ENCODE data around the gene PHACTR1. TPM values are rescaled to one million over a fixed set of nuclear protein-coding genes. Genes with fewer than 3 reads are reported as not detected.
"Not testable (repeated sequence)": the region's sequence is repeated elsewhere in the genome, so short reads cannot be mapped to it uniquely, and the experiment has no call there.

Gene PHACTR1
- total RNA-seq, 1 donor from 2014 or later, result 116 TPM

DNA sequence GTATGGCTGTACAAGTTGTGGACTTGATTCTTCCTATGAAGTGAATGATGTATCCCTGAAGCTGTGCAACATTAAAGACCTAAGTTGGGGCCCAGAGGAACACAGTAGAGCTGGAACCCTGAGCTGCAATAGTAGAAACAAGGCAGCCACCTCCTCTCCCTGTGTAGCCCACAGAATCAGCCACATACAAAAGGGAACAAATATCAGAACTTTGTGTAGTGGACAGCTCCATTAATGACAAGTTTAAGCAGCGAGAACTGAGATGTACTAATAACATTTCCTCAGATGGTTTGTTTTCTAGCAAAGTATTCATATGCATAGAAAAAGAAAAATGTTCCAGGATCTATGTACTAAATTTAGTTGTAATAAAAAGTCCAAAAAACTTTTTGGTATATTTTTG, 19.2 kb downstream of the PHACTR1 start:
- intact Hi-C loops (cut with DNase I), result no loop called here
- no peak for ATAC-seq
- no peak for DNase-seq (ENCODE audit: missing footprints)

DNA sequence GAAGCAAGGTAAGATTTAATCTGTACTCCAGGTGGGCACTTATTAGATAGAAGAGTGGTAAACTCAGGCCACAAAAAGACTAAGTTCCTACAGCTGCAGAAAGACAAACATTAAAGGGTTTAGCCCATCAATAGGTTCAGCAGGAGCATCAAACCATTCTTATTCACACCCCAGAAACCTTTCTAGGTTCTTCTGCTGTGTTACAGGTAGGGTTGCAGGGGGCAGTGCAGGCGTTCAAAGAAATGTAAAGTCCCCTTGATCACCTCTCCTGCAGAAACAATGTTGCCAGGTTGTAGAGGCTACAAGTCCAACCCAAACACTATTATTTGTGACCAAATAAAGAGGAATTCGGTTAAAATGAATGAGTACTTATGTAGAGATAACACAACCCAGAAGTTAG, 31.8 kb downstream of the PHACTR1 start:
- intact Hi-C loops (cut with DNase I), result no loop called here
- DNase-seq (ENCODE audit: missing footprints) (no peak), ATAC-seq (no peak)

DNA sequence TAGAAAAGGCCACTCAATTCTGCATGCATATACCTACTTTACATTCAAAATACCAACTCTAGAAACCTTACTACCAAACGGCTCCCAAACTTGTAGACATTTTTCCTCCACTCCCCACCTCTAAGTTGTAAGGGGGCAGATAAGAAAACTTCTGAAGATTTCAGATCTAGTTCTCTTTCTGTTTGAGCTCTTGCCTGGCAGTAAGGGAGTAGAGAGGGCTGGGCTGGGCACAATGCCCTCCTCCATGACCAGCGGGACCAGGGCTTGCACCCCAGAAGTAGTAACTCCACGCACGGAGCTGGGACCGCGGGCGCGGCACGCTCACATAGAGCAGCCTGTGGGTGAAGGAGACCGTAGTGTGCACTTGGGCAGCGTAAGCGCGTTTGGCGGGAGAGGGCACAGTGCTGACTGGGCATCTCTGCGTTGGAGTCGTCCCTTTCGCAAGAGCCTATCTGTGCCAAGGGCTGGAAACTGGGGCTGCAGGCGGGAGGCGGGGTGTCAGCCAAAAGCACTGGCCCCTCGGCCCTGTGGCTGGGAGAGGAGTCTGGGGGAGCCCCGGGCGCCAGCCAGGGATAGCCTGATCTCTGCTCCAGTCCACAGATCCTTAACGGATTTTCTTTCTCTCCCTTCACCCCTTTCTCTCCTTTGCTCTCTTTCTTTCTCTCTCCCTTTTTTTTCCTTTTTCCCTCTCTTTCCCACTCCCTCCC, 32.4 kb downstream of the PHACTR1 start:
- DNase-seq (ENCODE audit: missing footprints), result no peak
- intact Hi-C loops (cut with DNase I), result no loop called here
- no peak for ATAC-seq

DNA sequence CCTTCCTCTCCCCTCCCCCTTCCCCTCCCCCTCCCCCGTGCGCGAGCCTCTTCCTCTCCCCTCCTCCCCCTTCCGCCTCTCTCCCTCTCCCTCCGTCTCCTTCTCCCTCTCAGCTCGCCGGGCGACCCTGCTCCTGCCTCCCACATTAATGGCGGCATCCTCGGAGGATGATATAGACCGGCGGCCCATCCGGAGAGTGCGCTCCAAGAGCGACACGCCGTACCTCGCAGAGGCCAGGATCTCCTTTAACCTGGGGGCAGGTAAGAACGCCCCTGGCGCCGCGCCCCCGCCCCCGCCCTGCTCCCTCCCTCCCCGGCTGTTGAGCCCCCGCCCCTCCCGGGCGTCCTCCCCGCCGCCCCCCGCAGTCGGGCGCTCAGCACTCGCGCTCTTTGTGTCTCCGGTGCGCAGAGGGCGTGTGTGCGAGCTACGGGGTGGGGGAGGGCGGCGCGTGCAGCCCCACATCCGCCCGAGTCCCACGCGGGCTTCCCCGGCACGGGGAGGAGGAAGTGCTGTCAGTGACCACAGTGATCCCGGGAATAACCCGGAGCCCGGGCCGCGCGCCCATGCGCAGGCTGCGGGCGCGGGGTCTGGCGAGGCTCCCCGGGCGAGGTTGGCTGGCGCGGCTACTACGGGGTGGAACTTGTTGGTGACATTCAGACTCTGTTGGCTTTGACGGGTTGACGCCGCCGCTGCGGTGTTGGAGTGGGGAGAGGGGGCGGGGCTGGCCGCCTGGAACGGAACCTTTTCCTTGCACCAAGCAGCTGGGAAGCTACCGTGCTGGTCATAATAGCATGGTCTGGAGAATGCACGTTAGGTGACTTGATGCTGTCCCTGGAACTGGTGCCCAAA, 33.2 kb downstream of the PHACTR1 start:
- intact Hi-C loops (cut with DNase I), result no loop called here
- ATAC-seq (no peak), DNase-seq (ENCODE audit: missing footprints) (no peak)

DNA sequence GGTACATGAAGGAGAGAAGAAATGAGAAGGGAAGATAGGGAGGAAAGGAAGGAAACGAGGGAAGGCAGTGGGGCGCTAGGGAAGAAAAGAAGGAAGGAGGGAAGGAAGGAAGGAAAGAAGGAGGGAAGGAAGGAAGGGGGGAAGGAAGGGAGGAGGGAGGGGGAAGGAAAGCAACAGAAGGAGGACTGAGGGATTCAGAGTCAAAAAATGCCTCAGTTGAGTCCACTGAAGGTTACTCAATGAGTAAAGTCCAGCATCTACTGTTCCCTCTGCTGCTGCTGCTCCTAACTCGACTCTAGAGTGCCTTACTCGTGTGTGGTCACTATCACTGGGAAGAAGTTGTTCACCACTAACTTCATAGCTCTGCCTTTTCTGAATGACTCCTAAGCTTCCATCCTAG, 33.8 kb downstream of the PHACTR1 start:
- ATAC-seq, result no peak
- no peak for DNase-seq (ENCODE audit: missing footprints)
- intact Hi-C loops (cut with DNase I), result no loop called here

DNA sequence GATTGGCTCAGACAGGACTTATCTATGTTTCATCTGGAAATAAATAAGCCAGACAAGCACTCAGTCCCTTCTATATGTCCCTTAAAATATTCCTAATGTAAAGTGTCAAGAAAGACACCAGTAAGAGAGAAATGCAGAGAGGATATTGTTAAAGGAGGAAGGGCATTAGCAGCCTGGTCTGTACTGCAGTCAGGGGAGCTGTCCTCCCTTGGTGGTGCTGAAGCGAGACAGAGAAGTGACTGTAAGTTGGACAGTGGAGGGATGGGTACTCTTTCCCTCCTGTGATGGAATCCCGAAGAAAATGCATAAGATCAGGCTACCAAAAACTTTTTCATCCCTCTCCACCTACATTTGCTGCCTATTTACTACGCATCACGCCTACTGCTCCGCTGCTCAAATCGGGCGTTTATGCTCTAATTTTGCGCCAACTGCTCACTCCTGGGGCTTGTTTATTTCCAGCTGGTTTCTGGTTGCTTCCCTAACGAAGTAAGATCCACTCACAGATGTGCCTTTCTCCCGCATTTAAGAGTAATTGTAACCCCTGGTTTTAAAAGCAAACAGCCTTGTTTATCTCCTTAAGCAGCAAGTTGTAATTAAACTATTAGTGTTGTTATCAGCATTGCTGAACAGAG, 35.2 kb downstream of the PHACTR1 start:
- intact Hi-C loops (cut with DNase I), result no loop called here
- ATAC-seq (no peak), DNase-seq (ENCODE audit: missing footprints) (peak; percentile 67)

DNA sequence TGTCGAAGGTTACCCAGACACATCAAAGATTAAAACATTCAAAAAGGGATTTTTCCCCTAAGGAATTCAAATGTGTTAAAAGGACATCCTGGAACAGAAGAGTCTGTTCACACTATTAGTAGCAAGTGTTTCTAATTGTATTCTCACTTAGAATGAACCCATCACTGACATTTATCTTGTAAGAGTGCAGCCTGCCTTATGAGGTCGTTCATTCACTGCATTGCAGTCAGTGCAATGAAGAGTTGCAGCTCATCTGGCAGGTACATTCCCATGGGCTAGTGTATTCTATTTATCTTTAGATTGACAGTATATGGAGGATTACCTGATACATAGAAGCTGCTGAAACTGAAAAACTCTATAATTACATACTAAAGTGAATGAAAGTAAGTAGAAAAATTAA, 36.5 kb downstream of the PHACTR1 start:
- ATAC-seq (no peak), DNase-seq (ENCODE audit: missing footprints) (no peak)
- intact Hi-C loops (cut with DNase I), result no loop called here

DNA sequence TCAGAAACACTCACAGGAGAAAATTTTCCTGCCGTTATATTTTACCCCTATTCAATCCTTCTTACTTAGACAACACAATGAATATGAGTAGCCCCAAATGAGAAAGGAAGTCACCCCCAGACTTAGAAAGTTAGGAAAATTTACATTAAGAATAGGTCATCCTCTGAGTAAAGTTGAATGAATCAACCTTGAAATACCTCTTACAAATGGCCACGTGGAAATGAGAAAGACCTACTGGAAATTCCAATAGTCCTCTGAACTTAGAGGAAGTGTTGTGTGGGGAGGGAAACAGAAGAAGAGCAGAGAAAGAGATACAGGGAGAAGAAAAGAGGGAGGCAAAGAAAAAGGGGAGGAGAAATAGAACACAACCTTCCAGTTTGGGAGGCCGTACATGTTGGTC, 43.7 kb downstream of the PHACTR1 start:
- ATAC-seq (no peak), DNase-seq (ENCODE audit: missing footprints) (no peak)
- intact Hi-C loops (cut with DNase I), result no loop called here

DNA sequence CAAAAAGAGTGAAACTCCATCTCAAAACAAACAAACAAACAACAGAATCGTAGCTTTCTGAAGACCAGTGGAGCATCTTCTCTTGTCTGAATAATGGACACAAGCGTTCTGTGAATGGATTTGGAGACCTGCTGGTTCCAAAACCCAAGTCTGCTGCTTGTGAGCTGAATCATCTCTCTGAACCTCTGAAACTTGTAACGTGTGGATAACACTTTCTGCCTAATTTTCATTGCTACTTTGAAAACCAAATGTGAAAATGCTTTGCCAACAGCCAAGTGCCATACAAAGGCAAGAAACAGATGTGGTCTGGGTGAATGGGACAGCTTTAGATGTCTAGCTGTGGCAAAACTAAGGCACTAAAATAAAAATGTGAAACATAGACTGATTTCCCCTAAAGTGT, 44.3 kb downstream of the PHACTR1 start:
- no peak for ATAC-seq
- intact Hi-C loops (cut with DNase I), result no loop called here

DNA sequence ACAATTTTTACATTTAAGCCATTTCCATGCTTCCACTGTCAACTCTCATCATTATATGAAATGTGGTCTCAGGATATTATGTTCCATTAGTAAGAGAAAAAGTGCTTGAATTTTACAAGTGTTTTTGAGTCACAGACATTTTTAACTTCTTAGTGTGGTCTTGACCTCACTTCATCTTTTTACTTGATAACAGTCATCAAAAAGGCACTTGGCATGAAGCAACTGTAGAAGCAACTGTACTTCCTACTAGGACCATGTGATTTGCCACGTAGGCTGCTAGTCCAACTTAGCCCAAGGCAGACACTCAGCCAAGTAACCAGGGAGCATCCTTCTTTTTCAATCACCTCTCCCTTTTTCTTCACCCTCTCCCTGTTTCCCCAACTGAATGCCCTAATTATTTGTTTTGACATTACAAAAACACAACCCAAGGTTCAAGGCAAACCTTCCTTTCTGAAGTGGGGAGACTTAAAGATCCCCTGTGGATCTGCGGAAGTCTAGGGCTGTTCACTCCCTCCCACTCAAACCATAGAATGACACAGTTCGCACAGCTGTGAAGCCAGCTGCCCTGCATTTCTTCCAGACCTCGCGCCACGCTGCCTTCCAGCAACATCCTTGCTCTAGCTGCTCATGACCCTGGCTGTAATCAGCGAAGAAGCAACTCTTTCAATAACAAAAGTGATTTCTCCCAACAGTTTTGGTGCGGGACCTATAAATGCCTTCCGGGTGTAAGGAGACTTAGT, 45.0 kb downstream of the PHACTR1 start:
- ATAC-seq, result no peak
- no peak for DNase-seq (ENCODE audit: missing footprints)
- intact Hi-C loops (cut with DNase I), result no loop called here

More for the DNA sequence above, 44.3 kb downstream of the PHACTR1 start:
- no peak for DNase-seq (ENCODE audit: missing footprints)

DNA sequence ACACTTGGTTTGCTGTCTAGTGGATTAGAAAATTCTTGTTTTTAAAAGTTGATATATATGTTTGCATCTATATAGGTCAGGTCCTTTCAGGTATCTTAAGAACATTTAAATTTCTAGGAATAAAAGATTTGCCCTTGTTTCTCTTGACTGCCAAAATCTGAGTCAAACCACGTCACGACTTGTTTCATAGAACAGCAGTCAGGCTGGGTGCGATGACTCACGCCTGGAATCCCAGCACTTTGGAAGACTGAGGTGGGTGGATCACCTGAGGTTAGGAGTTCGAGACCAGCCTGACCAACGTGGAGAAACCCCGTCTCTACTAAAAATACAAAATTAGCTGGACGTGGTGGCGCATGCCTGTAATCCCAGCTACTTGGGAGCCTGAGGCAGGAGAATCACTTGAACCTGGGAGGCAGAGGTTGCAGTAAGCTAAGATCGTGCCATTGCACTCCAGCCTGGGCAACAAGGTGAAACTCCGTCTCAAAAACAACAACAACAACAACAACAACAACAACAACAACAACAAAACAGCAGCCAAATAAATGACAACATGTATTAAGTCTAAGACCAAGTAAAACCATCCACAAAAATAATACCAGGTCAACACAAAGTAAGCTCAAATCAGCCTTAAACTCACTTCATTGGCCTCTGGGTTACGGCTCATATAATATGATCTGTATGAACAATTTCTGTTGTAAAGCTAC, 46.3 kb downstream of the PHACTR1 start:
- ATAC-seq; intact Hi-C loops (cut with DNase I); DNase-seq (ENCODE audit: missing footprints): not testable (repeated sequence)

DNA sequence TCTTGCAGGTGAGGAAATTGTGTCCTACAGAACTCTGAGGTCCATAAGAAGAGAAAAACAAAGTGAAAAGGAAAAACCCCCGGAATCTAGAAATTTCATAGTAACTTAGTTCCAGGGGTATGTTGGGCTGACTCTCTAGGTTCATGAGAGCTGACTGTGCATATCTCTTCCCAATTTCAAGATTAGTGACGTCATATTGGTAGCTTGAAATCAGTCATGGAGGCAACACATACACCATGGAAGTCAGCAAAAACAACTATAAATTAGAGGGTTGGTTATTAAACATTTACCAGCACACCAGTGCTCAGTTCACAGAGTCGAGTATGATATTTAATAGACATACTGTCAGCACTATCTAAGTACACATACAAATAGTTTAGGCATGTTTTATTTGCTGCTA, 49.8 kb downstream of the PHACTR1 start:
- ATAC-seq (no peak), DNase-seq (ENCODE audit: missing footprints) (no peak)
- intact Hi-C loops (cut with DNase I), result no loop called here

DNA sequence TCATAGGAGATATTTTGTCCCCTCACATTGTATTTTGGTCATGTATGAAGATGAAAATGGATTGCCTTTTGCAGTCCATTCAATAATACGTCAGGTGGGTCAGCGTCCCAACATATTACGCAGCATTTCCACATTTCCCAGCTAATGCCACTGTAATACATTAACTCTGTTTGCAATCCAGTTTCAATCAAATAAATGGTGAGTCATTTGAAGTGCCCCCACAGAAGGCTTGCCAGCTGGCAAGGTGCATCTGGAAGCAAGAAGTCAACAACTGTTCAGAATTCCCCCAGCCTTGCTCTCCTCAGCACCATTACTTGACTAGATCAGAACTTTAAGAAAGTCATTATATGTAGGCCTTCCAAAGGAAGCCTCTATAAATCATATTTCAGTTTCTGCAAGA, 50.4 kb downstream of the PHACTR1 start:
- DNase-seq (ENCODE audit: missing footprints) (no peak), ATAC-seq (no peak)
- intact Hi-C loops (cut with DNase I), result no loop called here

DNA sequence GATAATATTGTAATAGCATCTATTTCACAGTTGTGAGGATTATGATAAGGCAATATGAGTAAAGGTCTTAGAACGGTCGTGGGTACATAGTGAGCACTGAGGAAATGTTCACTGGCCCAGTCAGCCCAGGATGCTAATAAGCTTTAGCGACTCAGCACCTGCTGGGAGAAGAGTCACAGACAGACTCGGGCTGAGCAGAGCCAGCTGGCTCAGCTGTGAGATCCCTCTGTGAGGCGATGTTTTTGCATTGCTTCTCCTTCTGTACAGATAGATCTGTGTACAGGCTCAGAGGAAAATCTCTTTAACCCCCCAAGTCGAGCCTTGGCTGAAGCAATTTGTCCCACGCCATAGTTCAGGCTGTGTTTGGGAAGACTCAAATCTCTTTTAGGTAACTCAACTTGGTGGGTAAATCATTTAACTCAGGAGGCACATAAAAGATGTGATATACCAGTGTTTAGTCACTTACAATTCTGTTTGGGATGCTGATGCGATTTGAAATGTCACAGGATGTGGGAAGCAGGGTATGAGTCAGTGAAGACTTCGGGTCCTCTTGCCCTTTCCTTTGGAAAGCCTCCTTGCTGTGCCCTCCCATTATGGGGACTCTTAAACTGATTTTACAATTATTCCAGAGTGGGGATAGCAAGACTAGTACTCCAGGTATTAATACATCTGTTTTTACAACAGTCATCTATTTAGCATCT, 53.1 kb downstream of the PHACTR1 start:
- DNase-seq (ENCODE audit: missing footprints), result no peak
- no peak for ATAC-seq
- intact Hi-C loops (cut with DNase I), result no loop called here

DNA sequence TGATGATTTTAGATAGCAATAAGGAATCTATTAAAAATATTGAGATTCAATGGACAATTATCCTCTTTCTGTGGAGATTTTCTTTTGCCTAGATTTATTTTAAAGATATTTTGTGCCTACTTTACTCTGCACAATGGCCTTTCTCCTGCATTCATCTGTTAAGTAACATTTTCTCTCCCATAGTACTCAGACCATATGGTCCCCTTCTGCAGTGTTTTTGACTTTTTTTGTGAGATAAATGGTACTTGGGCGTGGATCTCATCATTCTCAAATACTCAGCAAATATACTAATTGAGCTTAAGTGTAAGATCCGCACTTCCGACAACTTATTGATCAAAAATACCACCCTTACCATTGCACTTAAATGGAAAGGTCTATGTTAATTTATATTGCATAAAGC, 55.8 kb downstream of the PHACTR1 start:
- DNase-seq (ENCODE audit: missing footprints) (no peak), ATAC-seq (no peak)
- intact Hi-C loops (cut with DNase I), result no loop called here

DNA sequence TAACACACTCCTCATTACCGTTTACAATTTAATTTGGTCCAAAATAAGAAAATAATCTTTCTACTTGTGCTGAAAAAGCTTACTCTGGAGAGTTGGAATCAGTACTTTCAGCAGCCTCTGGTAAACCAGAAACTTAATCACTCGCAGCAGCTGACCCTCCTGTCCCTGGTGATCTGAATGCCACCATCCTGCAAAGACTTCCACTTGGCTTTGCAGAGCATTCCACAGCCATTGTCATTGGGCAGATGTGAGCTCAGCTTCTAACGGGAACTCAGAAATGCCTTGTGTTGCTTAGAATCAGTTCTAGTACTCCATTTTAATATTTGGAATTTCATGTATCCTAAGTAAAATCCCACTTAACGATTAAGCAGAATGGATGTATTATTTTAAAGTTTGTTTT, 59.7 kb downstream of the PHACTR1 start:
- intact Hi-C loops (cut with DNase I), result no loop called here
- DNase-seq (ENCODE audit: missing footprints), result no peak
- no peak for ATAC-seq

DNA sequence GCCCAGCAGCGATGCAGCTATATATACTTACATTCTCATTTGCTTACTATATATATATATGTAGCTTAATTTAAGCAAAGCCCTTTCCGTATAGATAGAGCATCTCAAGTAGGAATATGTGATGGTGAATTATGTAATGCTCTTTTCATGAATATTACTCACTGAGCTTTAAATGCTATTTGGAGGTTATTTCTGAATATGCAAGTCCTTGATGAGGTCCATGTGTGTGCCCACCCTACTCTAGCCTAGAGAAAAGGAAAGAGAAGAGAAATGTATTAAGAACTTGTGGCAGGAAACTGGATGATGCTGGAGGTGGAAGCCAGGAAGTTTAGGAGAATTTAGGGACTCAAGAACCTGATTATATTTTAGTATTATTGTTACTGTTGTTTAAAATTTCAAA, 63.2 kb downstream of the PHACTR1 start:
- intact Hi-C loops (cut with DNase I), result no loop called here
- ATAC-seq (no peak), DNase-seq (ENCODE audit: missing footprints) (no peak)

DNA sequence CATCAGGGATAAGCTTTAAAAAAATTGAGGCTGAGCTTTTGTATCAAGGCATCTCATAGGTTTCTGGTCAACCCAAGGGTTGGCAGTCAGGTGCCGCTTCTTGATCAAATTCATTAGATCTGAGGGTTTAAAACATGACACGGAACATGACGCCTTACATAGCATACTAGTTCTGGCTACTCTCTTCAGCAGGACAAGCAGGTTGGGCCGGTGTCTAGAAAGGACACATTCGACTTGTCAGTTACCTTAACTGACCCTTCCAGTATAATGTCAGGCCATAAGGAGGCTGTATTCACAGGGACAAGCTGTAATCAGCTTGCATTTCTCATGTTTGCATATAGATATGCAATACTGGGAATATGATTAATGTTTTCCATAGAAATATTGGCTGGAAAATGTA, 65.6 kb downstream of the PHACTR1 start:
- intact Hi-C loops (cut with DNase I), result no loop called here
- ATAC-seq, result no peak
- no peak for DNase-seq (ENCODE audit: missing footprints)

Data from Right ventricle myocardium inferior (tissue), 1 donor.